HG03342 (cell line): ENCODE data around the gene RIPK4.
"Not testable (repeated sequence)": the region's sequence is repeated elsewhere in the genome, so short reads cannot be mapped to it uniquely, and the experiment has no call there.

Experiments used
- ATAC-seq: cut with Tn5 transposase; IDR thresholded peaks from one replicate; pipeline ENCODE4 v1.9.1; 2021; ENCODE audit warnings: mild to moderate bottlenecking, moderate library complexity; ENCODE audit not compliant: unreplicated experiment

RIPK4 gene

GRCh38 chr21:41796476-41797080 is 29.7 kb upstream of the RIPK4 start:
- ATAC-seq = no peak

- ATAC-seq = no peak
Measured at GRCh38 chr21:41795726-41796125, 28.9 kb upstream of the RIPK4 start.

GRCh38 chr21:41794600-41794999 is 27.7 kb upstream of the RIPK4 start:
- ATAC-seq = no peak

GRCh38 chr21:41792711-41793110 is 25.9 kb upstream of the RIPK4 start:
- no peak for ATAC-seq

- ATAC-seq = no peak
Measured at GRCh38 chr21:41786509-41786987, 19.7 kb upstream of the RIPK4 start.

GRCh38 chr21:41785262-41785661 is 18.4 kb upstream of the RIPK4 start:
- ATAC-seq = not testable (repeated sequence)

GRCh38 chr21:41784456-41785102 is 17.7 kb upstream of the RIPK4 start:
- ATAC-seq = no peak

- ATAC-seq = no peak
Measured at GRCh38 chr21:41783476-41784180, 16.8 kb upstream of the RIPK4 start.

GRCh38 chr21:41781050-41781410 is 14.2 kb upstream of the RIPK4 start:
- ATAC-seq = no peak

GRCh38 chr21:41780337-41781049 is 13.6 kb upstream of the RIPK4 start:
- ATAC-seq = no peak

GRCh38 chr21:41779659-41780058 is 12.8 kb upstream of the RIPK4 start:
- no peak for ATAC-seq

GRCh38 chr21:41778930-41779600 is 12.2 kb upstream of the RIPK4 start:
- ATAC-seq = no peak

- ATAC-seq = no peak
Measured at GRCh38 chr21:41777951-41778815, 11.3 kb upstream of the RIPK4 start.

- no peak for ATAC-seq
Measured at GRCh38 chr21:41776778-41777177, 9.9 kb upstream of the RIPK4 start.

- no peak for ATAC-seq
Measured at GRCh38 chr21:41775149-41775472, 8.3 kb upstream of the RIPK4 start.

- no peak for ATAC-seq
Measured at GRCh38 chr21:41774467-41775148, 7.8 kb upstream of the RIPK4 start.

GRCh38 chr21:41772351-41773080 is 5.7 kb upstream of the RIPK4 start:
- no peak for ATAC-seq

GRCh38 chr21:41771625-41771945 is 4.7 kb upstream of the RIPK4 start:
- no peak for ATAC-seq
